ENCODE data around the gene MFSD6. TPM values are rescaled to one million over a fixed set of nuclear protein-coding genes. Genes with fewer than 3 reads are reported as not detected.

Gene MFSD6
- polyA plus RNA-seq, 1 experiment: 14.4 TPM

DNA sequence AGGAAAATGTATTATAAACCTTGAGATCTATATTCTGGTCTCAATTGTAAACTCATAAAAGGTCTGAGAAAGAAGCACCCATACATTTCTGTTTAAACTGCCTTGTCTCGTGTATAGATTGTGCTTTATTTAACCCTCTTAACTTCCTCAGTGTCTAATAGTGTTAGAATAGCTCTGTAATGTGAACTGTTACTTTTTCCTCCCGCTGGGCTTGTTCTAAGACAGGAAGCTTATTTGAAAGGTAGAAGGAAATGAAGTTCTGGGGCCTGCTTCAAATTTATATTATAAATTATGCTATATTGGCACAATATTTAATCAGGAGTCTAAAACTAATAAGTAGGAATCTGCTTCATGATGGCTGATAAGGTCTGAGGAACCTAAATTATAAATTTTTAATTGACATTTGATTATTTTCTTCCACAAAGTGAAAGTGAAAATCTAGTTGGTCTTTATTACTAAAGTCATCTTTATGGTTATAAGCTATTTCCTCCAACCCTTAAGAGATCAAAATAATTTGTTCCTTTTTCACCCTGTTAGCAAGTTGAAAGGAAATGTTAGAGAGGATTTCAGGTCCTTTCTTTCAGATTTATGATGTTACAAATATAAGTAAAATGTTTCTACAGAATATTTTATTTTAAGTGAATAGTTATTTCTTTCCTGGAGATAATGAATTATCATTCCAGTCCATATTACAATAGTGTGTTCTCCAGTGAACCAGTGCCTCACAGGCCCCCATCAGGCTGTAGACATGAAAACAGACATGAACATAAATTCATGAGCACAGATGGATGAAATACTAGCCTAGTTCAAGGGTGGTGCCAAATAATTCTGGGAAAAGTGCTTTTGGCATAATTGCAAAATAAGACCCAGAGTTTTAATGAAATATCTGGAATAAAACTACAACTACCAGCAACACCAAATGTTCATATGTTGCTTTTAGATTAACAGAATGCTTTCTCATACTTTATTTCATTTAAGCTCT is 7.9 kb downstream of the MFSD6 start:
- no peak for DNase-seq (ENCODE audit: low read depth)
- TF ChIP-seq, protein P1, sequence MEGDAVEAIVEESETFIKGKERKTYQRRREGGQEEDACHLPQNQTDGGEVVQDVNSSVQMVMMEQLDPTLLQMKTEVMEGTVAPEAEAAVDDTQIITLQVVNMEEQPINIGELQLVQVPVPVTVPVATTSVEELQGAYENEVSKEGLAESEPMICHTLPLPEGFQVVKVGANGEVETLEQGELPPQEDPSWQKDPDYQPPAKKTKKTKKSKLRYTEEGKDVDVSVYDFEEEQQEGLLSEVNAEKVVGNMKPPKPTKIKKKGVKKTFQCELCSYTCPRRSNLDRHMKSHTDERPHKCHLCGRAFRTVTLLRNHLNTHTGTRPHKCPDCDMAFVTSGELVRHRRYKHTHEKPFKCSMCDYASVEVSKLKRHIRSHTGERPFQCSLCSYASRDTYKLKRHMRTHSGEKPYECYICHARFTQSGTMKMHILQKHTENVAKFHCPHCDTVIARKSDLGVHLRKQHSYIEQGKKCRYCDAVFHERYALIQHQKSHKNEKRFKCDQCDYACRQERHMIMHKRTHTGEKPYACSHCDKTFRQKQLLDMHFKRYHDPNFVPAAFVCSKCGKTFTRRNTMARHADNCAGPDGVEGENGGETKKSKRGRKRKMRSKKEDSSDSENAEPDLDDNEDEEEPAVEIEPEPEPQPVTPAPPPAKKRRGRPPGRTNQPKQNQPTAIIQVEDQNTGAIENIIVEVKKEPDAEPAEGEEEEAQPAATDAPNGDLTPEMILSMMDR (IDR thresholded peaks at IDR 0.05; ENCODE audit: insufficient read depth, low read depth, low read length): no peak
- no peak overlapping the region for H3K4me3 ChIP-seq (ENCODE audit: low read depth, low read length)
- no peaks in the 10 kb centered on the region for H3K27me3 ChIP-seq (ENCODE audit: control insufficient read depth, insufficient read depth, low read length)
- POLR2A ChIA-PET: no interaction called here
- CTCF ChIA-PET: interaction anchor here (0.6 to 2.3 kb wide), 2 partner anchors 12 to 168 kb away, joined by 5 to 7 read pairs; no protein-coding TSS in a partner anchor
- H3K36me3 ChIP-seq (ENCODE audit: control insufficient read depth, insufficient read depth, low read length): no peaks in the 10 kb centered on the region

DNA sequence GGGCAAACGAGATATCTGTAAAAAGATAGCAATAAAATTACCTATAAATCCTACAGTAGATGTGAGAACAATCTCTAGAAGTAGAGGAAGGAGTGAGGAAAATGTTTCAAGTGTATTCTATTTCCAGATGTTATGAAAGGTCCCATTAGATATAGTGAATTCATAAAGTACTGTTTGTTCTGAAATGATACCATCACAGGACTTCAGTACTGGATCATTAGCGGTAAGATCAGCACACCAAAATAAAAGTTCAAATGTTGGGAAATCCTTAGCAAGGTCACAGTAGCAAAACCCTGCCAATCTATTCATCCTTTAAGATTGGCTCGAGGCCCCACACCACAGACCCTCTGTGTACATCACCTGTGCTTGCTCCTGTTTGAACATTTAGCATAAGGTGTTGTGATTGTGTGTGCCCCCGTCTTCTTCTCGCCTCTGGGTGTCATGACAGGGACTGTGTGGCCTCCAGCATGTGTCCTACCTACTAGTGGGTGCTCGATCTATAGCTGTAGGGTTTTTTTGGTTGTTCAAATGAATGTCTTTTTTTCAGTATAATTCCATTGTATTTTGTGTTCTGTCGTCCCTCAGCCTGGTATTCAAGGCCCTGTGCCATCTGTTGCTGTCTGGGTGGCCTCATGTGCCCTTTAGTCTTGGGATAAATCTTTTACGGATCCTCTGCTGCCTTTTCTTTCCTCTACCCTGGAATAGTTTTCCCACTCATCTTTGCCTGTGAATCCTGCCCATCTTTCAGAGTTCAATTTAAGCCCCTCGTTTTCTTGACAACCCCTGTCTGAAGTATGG is 9.1 kb downstream of the MFSD6 start:
- H3K27me3 ChIP-seq (ENCODE audit: control insufficient read depth, insufficient read depth, low read length): no peaks in the 10 kb centered on the region
- DNase-seq (ENCODE audit: low read depth): no peak
- H3K4me3 ChIP-seq (ENCODE audit: low read depth, low read length): no peak overlapping the region
- TF ChIP-seq, protein P1 (IDR thresholded peaks at IDR 0.05; ENCODE audit: insufficient read depth, low read depth, low read length): no peak
- H3K36me3 ChIP-seq (ENCODE audit: control insufficient read depth, insufficient read depth, low read length): no peaks in the 10 kb centered on the region
- CTCF ChIA-PET: no interaction called here
- POLR2A ChIA-PET: no interaction called here

DNA sequence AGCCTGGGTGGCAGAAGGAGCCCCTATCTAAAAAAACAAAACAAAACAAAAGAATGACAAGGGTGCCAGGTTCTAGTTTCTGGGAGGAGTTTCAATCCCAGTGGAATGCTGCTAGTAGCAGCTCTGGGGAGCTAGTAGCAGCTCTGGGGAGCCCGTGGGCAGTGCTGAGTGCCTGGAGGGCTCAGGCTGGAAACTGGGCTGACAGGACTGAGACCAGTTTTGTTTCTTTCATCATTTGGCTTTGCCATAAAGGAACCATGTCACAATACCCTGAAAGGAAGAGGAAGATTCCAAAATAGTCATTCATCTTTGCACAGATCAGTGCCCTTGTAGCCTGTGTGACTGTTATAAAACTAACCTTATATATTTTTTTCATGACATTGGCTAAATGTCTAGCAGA is 10.6 kb downstream of the MFSD6 start:
- Histone ChIP-seq H3K4me3 (ENCODE audit: low read depth, low read length) (no peak overlapping the region), H3K36me3 (ENCODE audit: control insufficient read depth, insufficient read depth, low read length) (no peaks in the 10 kb centered on the region), H3K27me3 (ENCODE audit: control insufficient read depth, insufficient read depth, low read length) (no peaks in the 10 kb centered on the region)
- CTCF ChIA-PET: interaction anchor here (0.6 to 2.0 kb wide), 2 partner anchors 9 to 38 kb away, joined by 3 to 5 read pairs; no protein-coding TSS in a partner anchor
- no peak for DNase-seq (ENCODE audit: low read depth)
- TF ChIP-seq, protein P1 (IDR thresholded peaks at IDR 0.05; ENCODE audit: insufficient read depth, low read depth, low read length): no peak
- POLR2A ChIA-PET: no interaction called here

- ChIA-PET POLR2A (no interaction called here), CTCF (no interaction called here)
- Histone ChIP-seq H3K27me3 (ENCODE audit: control insufficient read depth, insufficient read depth, low read length) (no peaks in the 10 kb centered on the region), H3K36me3 (ENCODE audit: control insufficient read depth, insufficient read depth, low read length) (no peaks in the 10 kb centered on the region), H3K4me3 (ENCODE audit: low read depth, low read length) (no peak overlapping the region)
- TF ChIP-seq, protein P1 (IDR thresholded peaks at IDR 0.05; ENCODE audit: insufficient read depth, low read depth, low read length): no peak
- no peak for DNase-seq (ENCODE audit: low read depth)
Observed at GRCh38 chr2:190420801-190421200, 12.6 kb downstream of the MFSD6 start.

Data from BJ (cell line).